ENCODE data around the gene TBC1D22A.

DNA sequence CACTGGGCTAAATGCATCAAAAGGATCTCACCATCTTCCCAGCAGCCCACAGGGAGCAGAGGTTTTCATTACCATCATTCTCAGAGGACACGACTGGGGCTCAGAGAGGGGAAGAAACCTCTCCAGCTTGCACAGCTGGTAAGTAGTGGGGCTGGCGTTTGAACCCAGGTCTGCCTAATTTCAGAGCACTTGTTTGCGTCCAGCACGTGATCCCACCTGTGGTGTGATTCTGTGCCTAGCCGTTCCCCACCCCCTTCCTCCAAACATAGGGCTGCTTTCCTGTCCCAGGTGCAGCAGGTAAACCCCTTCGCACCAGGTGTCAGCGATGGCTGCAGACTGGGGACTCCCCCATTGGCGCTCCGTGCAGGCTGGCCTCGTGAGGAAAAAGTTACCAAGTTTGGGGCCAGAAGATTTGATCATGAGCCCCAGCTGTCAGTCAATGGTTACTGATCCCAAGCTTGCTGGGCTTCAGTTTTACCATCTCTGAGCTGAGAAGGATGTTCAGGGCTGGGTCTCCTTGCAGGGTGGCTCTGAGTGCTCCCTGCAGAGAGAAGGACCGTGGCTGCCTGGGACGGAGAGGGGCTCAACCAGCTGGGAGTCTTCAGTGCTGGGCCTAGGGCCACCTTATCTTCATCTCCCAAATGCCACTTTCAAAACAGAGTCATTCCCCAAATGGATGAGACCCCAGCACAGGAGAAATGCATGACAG is 445.6 kb downstream of the TBC1D22A start:
- TF ChIP-seq, protein P1, sequence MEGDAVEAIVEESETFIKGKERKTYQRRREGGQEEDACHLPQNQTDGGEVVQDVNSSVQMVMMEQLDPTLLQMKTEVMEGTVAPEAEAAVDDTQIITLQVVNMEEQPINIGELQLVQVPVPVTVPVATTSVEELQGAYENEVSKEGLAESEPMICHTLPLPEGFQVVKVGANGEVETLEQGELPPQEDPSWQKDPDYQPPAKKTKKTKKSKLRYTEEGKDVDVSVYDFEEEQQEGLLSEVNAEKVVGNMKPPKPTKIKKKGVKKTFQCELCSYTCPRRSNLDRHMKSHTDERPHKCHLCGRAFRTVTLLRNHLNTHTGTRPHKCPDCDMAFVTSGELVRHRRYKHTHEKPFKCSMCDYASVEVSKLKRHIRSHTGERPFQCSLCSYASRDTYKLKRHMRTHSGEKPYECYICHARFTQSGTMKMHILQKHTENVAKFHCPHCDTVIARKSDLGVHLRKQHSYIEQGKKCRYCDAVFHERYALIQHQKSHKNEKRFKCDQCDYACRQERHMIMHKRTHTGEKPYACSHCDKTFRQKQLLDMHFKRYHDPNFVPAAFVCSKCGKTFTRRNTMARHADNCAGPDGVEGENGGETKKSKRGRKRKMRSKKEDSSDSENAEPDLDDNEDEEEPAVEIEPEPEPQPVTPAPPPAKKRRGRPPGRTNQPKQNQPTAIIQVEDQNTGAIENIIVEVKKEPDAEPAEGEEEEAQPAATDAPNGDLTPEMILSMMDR (IDR thresholded peaks at IDR 0.05): no peak
- no peak for TF ChIP-seq POLR2A (IDR thresholded peaks at IDR 0.05)
